DOHH2 (cell line): ENCODE data around the gene LDLRAD4.

Experiments
- H3F3A ChIP-seq: fragments of 200-600 bp; sonication (generic), shearing (Covaris generic); 2 replicates; pipeline ENCODE4 v1.6.0; 2016; ENCODE audit warnings: antibody characterized with exemption, mild to moderate bottlenecking; ENCODE audit not compliant: control insufficient read depth, insufficient read depth
- H3K27ac ChIP-seq: fragments of 200-600 bp; sonication (generic); 2 replicates; pipeline ENCODE4 v1.5.1; 2014; ENCODE audit warnings: low read depth, mild to moderate bottlenecking, low read length, moderate library complexity
- H3K27me3 ChIP-seq: fragments of 200-600 bp; sonication (generic); 2 replicates; pipeline ENCODE4 v1.6.1; 2014; ENCODE audit warnings: mild to moderate bottlenecking, low read length, mixed read lengths; ENCODE audit not compliant: control insufficient read depth
- H3K36me3 ChIP-seq: fragments of 200-600 bp; sonication (generic); 2 replicates; pipeline ENCODE4 v1.6.1; 2014; ENCODE audit warnings: mild to moderate bottlenecking, low read length, moderate library complexity, mixed read lengths; ENCODE audit not compliant: control insufficient read depth
- H3K4me1 ChIP-seq: fragments of 200-600 bp; sonication (generic); 2 replicates; pipeline ENCODE4 v1.6.1; 2014; ENCODE audit warnings: mild to moderate bottlenecking, low read length, mixed read lengths; ENCODE audit not compliant: control insufficient read depth
- H3K4me2 ChIP-seq: fragments of 200-600 bp; sonication (generic); 2 replicates; pipeline ENCODE4 v1.6.0; 2014; ENCODE audit warnings: mild to moderate bottlenecking, low read length, moderate library complexity
- H3K4me3 ChIP-seq: fragments of 200-600 bp; sonication (generic); 2 replicates; pipeline ENCODE4 v1.5.1; 2014; ENCODE audit warnings: mild to moderate bottlenecking, low read length, mixed read lengths
- H3K79me2 ChIP-seq: fragments of 200-600 bp; sonication (generic); 2 replicates; pipeline ENCODE4 v1.6.1; 2014; ENCODE audit warnings: mild to moderate bottlenecking, low read length, mixed read lengths; ENCODE audit not compliant: control insufficient read depth
- H3K9me2 ChIP-seq: fragments of 200-600 bp; sonication (generic); replicated peaks from 2 replicates; pipeline ENCODE4 v1.6.1; 2014; ENCODE audit warnings: mild to moderate bottlenecking, low read length, mixed read lengths; ENCODE audit not compliant: control insufficient read depth
- H3K9me3 ChIP-seq: fragments of 200-600 bp; sonication (generic); 2 replicates; pipeline ENCODE4 v1.6.1; 2014; ENCODE audit warnings: antibody characterized with exemption, low read length, mixed read lengths; ENCODE audit not compliant: control insufficient read depth, insufficient read depth
- H4K20me1 ChIP-seq: fragments of 200-600 bp; sonication (generic); 2 replicates; pipeline ENCODE4 v1.6.0; 2014; ENCODE audit warnings: low read depth, mild to moderate bottlenecking, antibody characterized with exemption, low read length, moderate library complexity; ENCODE audit not compliant: control insufficient read depth, insufficient read depth
- EZH2phosphoT487 ChIP-seq: fragments of 200-600 bp; sonication (generic); IDR thresholded peaks from 2 replicates; pipeline ENCODE4 v1.6.1; 2017; ENCODE audit warnings: borderline replicate concordance, mild to moderate bottlenecking, antibody characterized with exemption, low read length, moderate library complexity, mixed read lengths
- TF ChIP-seq, protein P1 (sequence below): fragments of 200-600 bp; sonication (generic); IDR thresholded peaks from one replicate; pipeline ENCODE4 v1.5.1; 2014; ENCODE audit warnings: antibody characterized with exemption, mild to moderate bottlenecking, low read depth, low read length; ENCODE audit not compliant: poor library complexity, severe bottlenecking

The LDLRAD4 gene

DNA sequence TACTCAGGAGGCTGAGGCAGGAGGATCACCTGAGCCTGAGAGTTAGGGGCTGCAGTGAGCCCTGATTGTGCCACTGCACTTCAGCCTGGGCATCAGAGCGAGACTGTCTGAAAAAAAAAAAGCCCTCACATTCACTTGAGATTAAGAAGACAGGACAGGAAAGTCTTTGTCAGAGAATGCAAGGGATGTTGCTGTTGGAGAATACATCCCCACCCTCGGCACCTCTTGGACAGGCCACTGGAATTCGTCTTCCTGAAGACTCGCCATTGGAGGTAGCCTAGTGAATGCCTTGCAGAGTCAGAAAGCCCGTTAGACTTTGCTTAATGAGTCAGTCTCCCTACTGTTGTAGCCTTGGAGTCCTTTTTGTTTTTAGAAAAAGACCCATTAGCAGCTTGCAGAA is 302.2 kb downstream of the LDLRAD4 start:
- TF ChIP-seq, protein P1, sequence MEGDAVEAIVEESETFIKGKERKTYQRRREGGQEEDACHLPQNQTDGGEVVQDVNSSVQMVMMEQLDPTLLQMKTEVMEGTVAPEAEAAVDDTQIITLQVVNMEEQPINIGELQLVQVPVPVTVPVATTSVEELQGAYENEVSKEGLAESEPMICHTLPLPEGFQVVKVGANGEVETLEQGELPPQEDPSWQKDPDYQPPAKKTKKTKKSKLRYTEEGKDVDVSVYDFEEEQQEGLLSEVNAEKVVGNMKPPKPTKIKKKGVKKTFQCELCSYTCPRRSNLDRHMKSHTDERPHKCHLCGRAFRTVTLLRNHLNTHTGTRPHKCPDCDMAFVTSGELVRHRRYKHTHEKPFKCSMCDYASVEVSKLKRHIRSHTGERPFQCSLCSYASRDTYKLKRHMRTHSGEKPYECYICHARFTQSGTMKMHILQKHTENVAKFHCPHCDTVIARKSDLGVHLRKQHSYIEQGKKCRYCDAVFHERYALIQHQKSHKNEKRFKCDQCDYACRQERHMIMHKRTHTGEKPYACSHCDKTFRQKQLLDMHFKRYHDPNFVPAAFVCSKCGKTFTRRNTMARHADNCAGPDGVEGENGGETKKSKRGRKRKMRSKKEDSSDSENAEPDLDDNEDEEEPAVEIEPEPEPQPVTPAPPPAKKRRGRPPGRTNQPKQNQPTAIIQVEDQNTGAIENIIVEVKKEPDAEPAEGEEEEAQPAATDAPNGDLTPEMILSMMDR = no peak
- TF ChIP-seq EZH2phosphoT487 = no peak
- Histone ChIP-seq H3K27ac (no peak overlapping the region), H3K4me1 (peaks cover 8% of the 10 kb centered on the region; the same call in 1 of the 2 replicates), H3K4me2 (no peak overlapping the region), H4K20me1 (no peaks in the 10 kb centered on the region), H3K4me3 (no peak overlapping the region), H3K79me2 (no peaks in the 10 kb centered on the region), H3K9me3 (no peaks in the 10 kb centered on the region), H3K36me3 (no peaks in the 10 kb centered on the region), H3F3A (no peaks in the 10 kb centered on the region), H3K9me2 (no peaks in the 10 kb centered on the region), H3K27me3 (no peaks in the 10 kb centered on the region; the same call in 1 of the 2 replicates)

DNA sequence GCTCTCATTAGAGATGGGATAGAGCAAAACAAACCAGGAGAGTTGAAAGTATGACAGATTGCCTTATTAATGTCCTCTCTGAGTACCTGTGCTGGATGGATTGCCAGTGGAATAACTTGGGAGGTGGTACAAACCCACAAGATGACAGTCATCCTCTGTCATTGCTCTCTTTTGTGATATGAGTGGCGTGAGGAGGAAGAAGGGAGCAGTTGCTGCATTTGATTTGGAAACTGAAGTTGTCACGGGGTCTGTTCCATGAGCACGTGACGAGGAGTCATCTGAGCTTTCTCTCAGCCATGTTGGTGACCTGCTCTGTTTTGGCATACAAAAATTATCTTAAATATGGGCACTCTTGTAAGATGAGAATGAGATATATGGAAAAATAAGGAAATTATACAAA is 302.9 kb downstream of the LDLRAD4 start:
- TF ChIP-seq EZH2phosphoT487 = no peak
- TF ChIP-seq, protein P1 = no peak
- Histone ChIP-seq H3K9me2 (no peaks in the 10 kb centered on the region), H3K4me2 (no peak overlapping the region), H3K4me1 (peaks cover 8% of the 10 kb centered on the region; the same call in 1 of the 2 replicates), H3K27me3 (no peaks in the 10 kb centered on the region; the same call in 1 of the 2 replicates), H3K36me3 (no peaks in the 10 kb centered on the region), H3K79me2 (no peaks in the 10 kb centered on the region), H3K4me3 (no peak overlapping the region), H3F3A (no peaks in the 10 kb centered on the region), H3K27ac (no peak overlapping the region), H4K20me1 (no peaks in the 10 kb centered on the region), H3K9me3 (no peaks in the 10 kb centered on the region)

DNA sequence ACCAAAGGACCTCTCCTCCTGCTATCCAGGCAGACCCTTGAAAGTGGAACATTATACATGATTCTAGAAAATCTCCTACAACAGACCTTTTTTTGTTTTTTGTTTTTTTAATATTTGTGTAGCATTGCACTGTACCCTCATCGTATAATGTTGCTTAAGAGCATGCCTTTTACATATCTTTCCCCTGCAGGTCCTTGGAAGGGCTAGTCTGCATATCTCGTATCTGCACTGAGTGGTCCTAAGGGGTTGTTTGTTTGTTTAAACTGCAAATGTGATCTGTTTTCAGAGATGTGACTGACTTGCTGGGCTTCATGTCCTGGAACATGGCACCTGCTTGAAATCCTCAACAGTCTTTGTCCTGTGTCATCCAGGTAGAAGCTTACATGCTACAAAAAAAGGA is 303.7 kb downstream of the LDLRAD4 start:
- Histone ChIP-seq H3K4me3 (no peak overlapping the region), H3K27ac (no peak overlapping the region), H3K79me2 (no peaks in the 10 kb centered on the region), H3K27me3 (no peaks in the 10 kb centered on the region; the same call in 1 of the 2 replicates), H3K4me2 (no peak overlapping the region), H3K4me1 (peaks cover 8% of the 10 kb centered on the region; the same call in 1 of the 2 replicates), H3F3A (no peaks in the 10 kb centered on the region), H3K9me2 (no peaks in the 10 kb centered on the region), H4K20me1 (no peaks in the 10 kb centered on the region), H3K36me3 (no peaks in the 10 kb centered on the region), H3K9me3 (no peaks in the 10 kb centered on the region)
- TF ChIP-seq, protein P1 = no peak
- no peak for TF ChIP-seq EZH2phosphoT487
